Smooth muscle cell (in vitro differentiated cells): ENCODE measurements around the gene IBA57. TPM values are rescaled to one million over a fixed set of nuclear protein-coding genes. Genes with fewer than 3 reads are reported as not detected.

Experiments used
- DNase-seq: peaks from one replicate; lab custom pipeline; 2025; ENCODE audit not compliant: unreplicated experiment; lab: John Stamatoyannopoulos, UW
- H2AFZ ChIP-seq: fragments of 200-600 bp; sonication (generic); 2 replicates; pipeline ENCODE4 v1.6.0; 2016; ENCODE audit warnings: antibody characterized with exemption, low read depth, mild to moderate bottlenecking
- H3F3A ChIP-seq: fragments of 200-600 bp; sonication (generic); 2 replicates; pipeline ENCODE4 v1.6.0; 2017; ENCODE audit warnings: antibody characterized with exemption, low read depth
- H3K27ac ChIP-seq: fragments of 200-600 bp; sonication (generic); 2 replicates; pipeline ENCODE4 v1.5.1; 2016; ENCODE audit warnings: low read depth, mild to moderate bottlenecking
- H3K27me3 ChIP-seq: fragments of 200-600 bp; sonication (generic); 2 replicates; pipeline ENCODE4 v1.6.1; 2016; ENCODE audit warnings: low read depth, mild to moderate bottlenecking
- H3K36me3 ChIP-seq: fragments of 200-600 bp; sonication (generic); 2 replicates; pipeline ENCODE4 v1.5.1; 2016; ENCODE audit warnings: low read depth
- H3K4me1 ChIP-seq: fragments of 200-600 bp; sonication (generic); 2 replicates; pipeline ENCODE4 v1.5.1; 2016; ENCODE audit warnings: low read depth
- H3K4me2 ChIP-seq: fragments of 200-600 bp; sonication (generic); 2 replicates; pipeline ENCODE4 v1.6.0; 2016; ENCODE audit warnings: mild to moderate bottlenecking
- H3K4me3 ChIP-seq: fragments of 200-600 bp; sonication (generic); 2 replicates; pipeline ENCODE4 v1.5.1; 2016; ENCODE audit warnings: mild to moderate bottlenecking
- H3K79me2 ChIP-seq: fragments of 200-600 bp; sonication (generic); 2 replicates; pipeline ENCODE4 v1.6.0; 2016; ENCODE audit warnings: low read depth, mild to moderate bottlenecking
- H3K9ac ChIP-seq: fragments of 200-600 bp; sonication (generic); 2 replicates; pipeline ENCODE4 v1.6.0; 2016; ENCODE audit warnings: low read depth
- H3K9me3 ChIP-seq: fragments of 200-600 bp; sonication (generic); replicated peaks from 2 replicates; pipeline ENCODE4 v1.5.1; 2016; ENCODE audit warnings: low read depth
- H4K20me1 ChIP-seq: fragments of 200-600 bp; sonication (generic); 2 replicates; pipeline ENCODE4 v1.6.0; 2016; ENCODE audit warnings: low read depth
- CTCF ChIP-seq: fragments of 200-600 bp; sonication (generic); IDR thresholded peaks from 2 replicates; pipeline ENCODE4 v1.5.1; 2017; ENCODE audit warnings: borderline replicate concordance, mild to moderate bottlenecking, antibody characterized with exemption; ENCODE audit not compliant: insufficient read depth, poor library complexity, severe bottlenecking
- WGBS: methylation state at CpG from one replicate; pipeline ENCODE4 v1.1.7; 2016; ENCODE audit warnings: low lambda C conversion rate; 5-methylcytosine and 5-hydroxymethylcytosine counted together
- polyA plus RNA-seq: library from polyadenylated mRNA; unstranded; fragments of >200 nt; fragmentation: Nextera tagmentation; extraction: Ambion mirVana; gene quantifications from 2 replicates; pipeline ENCODE4 v1.2.1, GENCODE V29; 2016
- total RNA-seq: library from RNA; depleted of rRNA; stranded (reverse); fragments of >200 nt; gene quantifications from 2 replicates; pipeline ENCODE4 v1.2.3, GENCODE V29; 2014

The IBA57 gene
- total and polyA plus RNA-seq, 2 experiments from 2014 or later = 1.6 to 1.8 TPM

GRCh38 chr1:228176461-228177182, 11.0 kb downstream of the IBA57 start:
- Histone ChIP-seq H3K9me3 (no peaks in the 10 kb centered on the region), H3K9ac (no peak overlapping the region), H3K4me1 (no peaks in the 10 kb centered on the region), H3K79me2 (no peaks in the 10 kb centered on the region), H3K27me3 (no peaks in the 10 kb centered on the region), H3K36me3 (no peaks in the 10 kb centered on the region), H3F3A (no peaks in the 10 kb centered on the region), H2AFZ (no peak overlapping the region), H4K20me1 (peaks cover 16% of the 10 kb centered on the region), H3K4me2 (no peak overlapping the region), H3K27ac (no peak overlapping the region), H3K4me3 (no peak overlapping the region)
- TF ChIP-seq CTCF = no peak
- no peak for DNase-seq
- 98% methylated on average over 19 of the region's 19 CpGs for WGBS

- no peak overlapping the region for H3K4me2 ChIP-seq
- no peak for DNase-seq
- H3K27me3 ChIP-seq = no peaks in the 10 kb centered on the region
- no peaks in the 10 kb centered on the region for H3K36me3 ChIP-seq
- H3K9me3 ChIP-seq = no peaks in the 10 kb centered on the region
- no peak overlapping the region for H3K27ac ChIP-seq
- no peak for TF ChIP-seq CTCF
- H2AFZ ChIP-seq = no peak overlapping the region
- no peaks in the 10 kb centered on the region for H3K4me1 ChIP-seq
- H3K79me2 ChIP-seq = no peaks in the 10 kb centered on the region
- no peak overlapping the region for H3K4me3 ChIP-seq
- 89% methylated on average over 5 of the region's 5 CpGs for WGBS
- peaks cover 15% of the 10 kb centered on the region for H4K20me1 ChIP-seq
- no peaks in the 10 kb centered on the region for H3F3A ChIP-seq
- H3K9ac ChIP-seq = no peak overlapping the region
Observed at GRCh38 chr1:228177183-228177475, 11.5 kb downstream of the IBA57 start.

GRCh38 chr1:228177721-228178710, 12.4 kb downstream of the IBA57 start:
- Histone ChIP-seq H3K4me3 (no peak overlapping the region), H3K36me3 (no peaks in the 10 kb centered on the region), H3K9ac (no peak overlapping the region), H3F3A (no peaks in the 10 kb centered on the region), H4K20me1 (peaks cover 6% of the 10 kb centered on the region), H3K9me3 (no peaks in the 10 kb centered on the region), H3K27me3 (no peaks in the 10 kb centered on the region), H3K4me2 (no peak overlapping the region), H3K79me2 (no peaks in the 10 kb centered on the region), H2AFZ (no peak overlapping the region), H3K27ac (no peak overlapping the region), H3K4me1 (no peaks in the 10 kb centered on the region)
- 93% methylated on average over 12 of the region's 12 CpGs for WGBS
- no peak for TF ChIP-seq CTCF
- no peak for DNase-seq
